ENCODE measurements around the gene FARS2.

FARS2 gene

GRCh38 chr6:5587648-5588047 is 326.3 kb downstream of the FARS2 start:
- no peak for DNase-seq (ENCODE audit: low spot score)

GRCh38 chr6:5589422-5590141 is 328.3 kb downstream of the FARS2 start:
- DNase-seq (ENCODE audit: low spot score), result no peak

- DNase-seq (ENCODE audit: low spot score), result no peak
These were observed 328.9 kb downstream of the FARS2 start for GRCh38 chr6:5590187-5590586.

- DNase-seq (ENCODE audit: low spot score), result no peak
These were observed 331.7 kb downstream of the FARS2 start for GRCh38 chr6:5592886-5593519.

GRCh38 chr6:5595184-5595583 is 333.9 kb downstream of the FARS2 start:
- DNase-seq (ENCODE audit: low spot score), result no peak

GRCh38 chr6:5597413-5597812 is 336.1 kb downstream of the FARS2 start:
- DNase-seq (ENCODE audit: low spot score), result no peak

- no peak for DNase-seq (ENCODE audit: low spot score)
These were observed 336.8 kb downstream of the FARS2 start for GRCh38 chr6:5598123-5598522.

GRCh38 chr6:5599127-5599526 is 337.8 kb downstream of the FARS2 start:
- no peak for DNase-seq (ENCODE audit: low spot score)

- no peak for DNase-seq (ENCODE audit: low spot score)
These were observed 344.6 kb downstream of the FARS2 start for GRCh38 chr6:5605937-5606336.

GRCh38 chr6:5606546-5606945 is 345.2 kb downstream of the FARS2 start:
- no peak for DNase-seq (ENCODE audit: low spot score)

GRCh38 chr6:5610640-5611039 is 349.3 kb downstream of the FARS2 start:
- DNase-seq (ENCODE audit: low spot score), result no peak

GRCh38 chr6:5617179-5617578 is 355.9 kb downstream of the FARS2 start:
- no peak for DNase-seq (ENCODE audit: low spot score)

- no peak for DNase-seq (ENCODE audit: low spot score)
These were observed 357.9 kb downstream of the FARS2 start for GRCh38 chr6:5619249-5619648.

GRCh38 chr6:5622276-5623005 is 361.1 kb downstream of the FARS2 start:
- no peak for DNase-seq (ENCODE audit: low spot score)

GRCh38 chr6:5623769-5624168 is 362.5 kb downstream of the FARS2 start:
- DNase-seq (ENCODE audit: low spot score), result no peak

GRCh38 chr6:5624256-5624655 is 362.9 kb downstream of the FARS2 start:
- DNase-seq (ENCODE audit: low spot score), result no peak

- no peak for DNase-seq (ENCODE audit: low spot score)
These were observed 365.6 kb downstream of the FARS2 start for GRCh38 chr6:5626727-5627426.

- no peak for DNase-seq (ENCODE audit: low spot score)
These were observed 369.3 kb downstream of the FARS2 start for GRCh38 chr6:5630636-5631035.

GRCh38 chr6:5632348-5632935 is 371.1 kb downstream of the FARS2 start:
- no peak for DNase-seq (ENCODE audit: low spot score)

- no peak for DNase-seq (ENCODE audit: low spot score)
These were observed 373.2 kb downstream of the FARS2 start for GRCh38 chr6:5634525-5634924.

- no peak for DNase-seq (ENCODE audit: low spot score)
These were observed 375.1 kb downstream of the FARS2 start for GRCh38 chr6:5636210-5637030.

Data from AG08396 (cell line).